GM18858 (cell line): ENCODE results near the gene TCFL5.

Experiments
- ATAC-seq: cut with Tn5 transposase; IDR thresholded peaks from one replicate; pipeline ENCODE4 v1.9.1; 2021; ENCODE audit not compliant: unreplicated experiment

The TCFL5 gene

DNA sequence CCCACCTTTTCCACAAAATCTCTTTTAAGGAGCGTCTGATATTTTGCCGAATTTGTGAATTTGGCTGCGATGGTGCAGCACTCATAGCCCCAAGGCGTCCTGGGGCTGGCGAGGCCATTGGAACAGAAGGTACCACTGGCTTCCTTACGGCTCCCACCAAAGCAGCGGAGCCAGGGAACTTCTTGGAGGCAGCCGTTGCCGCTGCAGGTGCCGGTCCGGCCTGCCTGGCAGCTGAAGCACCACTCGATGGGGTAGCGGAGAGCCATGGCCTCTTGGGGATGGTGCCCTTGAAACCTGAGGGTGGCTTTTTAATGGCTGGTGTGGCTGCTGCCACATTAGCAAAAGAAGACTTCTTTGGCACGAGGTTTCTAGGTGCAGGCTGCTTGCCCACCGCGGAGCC is 34.9 kb upstream of the TCFL5 start:
- ATAC-seq, result no peak

DNA sequence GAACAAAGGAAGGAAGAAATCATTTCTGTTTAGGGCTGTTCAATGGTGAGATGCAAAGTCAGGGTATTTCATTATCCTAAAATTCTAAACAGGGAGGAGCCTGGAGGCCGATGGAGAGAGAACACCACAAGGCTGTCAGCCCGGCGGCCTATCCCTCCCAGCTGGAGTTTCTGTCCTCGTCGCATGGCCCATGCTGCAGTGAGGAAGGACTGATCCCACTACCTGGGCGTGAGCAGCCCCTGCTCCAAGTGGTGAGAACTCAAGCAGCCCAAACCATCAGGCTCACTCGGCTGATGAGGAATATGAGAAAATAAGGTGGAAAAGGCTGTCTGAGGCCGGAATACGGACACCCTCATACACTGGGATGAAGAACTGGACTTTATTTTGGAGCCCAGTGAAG is 33.9 kb upstream of the TCFL5 start:
- no peak for ATAC-seq

- no peak for ATAC-seq
These were observed 32.6 kb upstream of the TCFL5 start for GRCh38 chr20:62894261-62894660.

- no peak for ATAC-seq
These were observed 32.1 kb upstream of the TCFL5 start for GRCh38 chr20:62893700-62894099.

- ATAC-seq, result no peak
These were observed 31.0 kb upstream of the TCFL5 start for GRCh38 chr20:62892348-62893304.

GRCh38 chr20:62891111-62891510 is 29.5 kb upstream of the TCFL5 start:
- ATAC-seq, result no peak

GRCh38 chr20:62890444-62890843 is 28.8 kb upstream of the TCFL5 start:
- no peak for ATAC-seq

GRCh38 chr20:62889871-62890270 is 28.2 kb upstream of the TCFL5 start:
- ATAC-seq, result no peak

DNA sequence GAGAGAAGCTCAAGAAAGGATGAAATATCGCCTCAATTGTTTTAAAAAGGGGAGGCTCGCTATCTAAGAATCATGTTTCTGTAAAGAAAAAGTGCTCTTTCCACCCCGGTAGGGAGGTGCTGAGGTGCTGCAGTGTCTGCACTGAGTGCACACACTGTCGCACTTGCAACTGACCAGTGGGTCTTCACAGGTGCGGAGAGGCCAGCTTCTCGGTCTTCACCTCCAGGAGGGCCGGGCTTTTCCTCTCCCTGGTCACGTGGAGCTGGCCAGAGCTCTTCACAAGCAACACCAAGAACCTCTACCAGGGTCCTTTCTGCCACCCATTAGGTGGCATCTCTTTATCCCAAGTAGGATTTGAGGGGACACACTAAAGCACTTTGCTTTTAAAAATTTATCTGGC is 27.8 kb upstream of the TCFL5 start:
- no peak for ATAC-seq

- no peak for ATAC-seq
These were observed 27.3 kb upstream of the TCFL5 start for GRCh38 chr20:62888910-62889309.

- ATAC-seq, result no peak
These were observed 26.8 kb upstream of the TCFL5 start for GRCh38 chr20:62888406-62888805.

DNA sequence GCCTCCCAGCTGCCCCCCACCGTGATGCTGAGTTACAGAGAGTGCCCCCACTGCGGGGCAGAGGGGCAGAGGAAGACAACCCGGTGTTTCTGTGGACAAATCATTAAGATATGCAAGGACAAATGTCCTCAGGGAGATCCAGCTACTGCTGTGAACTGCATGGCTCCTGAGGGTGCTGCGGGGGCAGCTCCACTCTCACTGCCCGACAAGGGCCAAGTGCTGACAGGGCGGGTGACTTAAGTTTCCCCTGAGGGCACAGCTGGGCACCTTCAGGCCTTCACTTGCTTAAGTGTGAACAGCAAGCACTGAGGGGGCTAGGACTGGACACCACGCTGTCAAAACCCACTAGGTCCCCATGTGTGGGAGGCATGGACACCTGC is 26.2 kb upstream of the TCFL5 start:
- no peak for ATAC-seq

DNA sequence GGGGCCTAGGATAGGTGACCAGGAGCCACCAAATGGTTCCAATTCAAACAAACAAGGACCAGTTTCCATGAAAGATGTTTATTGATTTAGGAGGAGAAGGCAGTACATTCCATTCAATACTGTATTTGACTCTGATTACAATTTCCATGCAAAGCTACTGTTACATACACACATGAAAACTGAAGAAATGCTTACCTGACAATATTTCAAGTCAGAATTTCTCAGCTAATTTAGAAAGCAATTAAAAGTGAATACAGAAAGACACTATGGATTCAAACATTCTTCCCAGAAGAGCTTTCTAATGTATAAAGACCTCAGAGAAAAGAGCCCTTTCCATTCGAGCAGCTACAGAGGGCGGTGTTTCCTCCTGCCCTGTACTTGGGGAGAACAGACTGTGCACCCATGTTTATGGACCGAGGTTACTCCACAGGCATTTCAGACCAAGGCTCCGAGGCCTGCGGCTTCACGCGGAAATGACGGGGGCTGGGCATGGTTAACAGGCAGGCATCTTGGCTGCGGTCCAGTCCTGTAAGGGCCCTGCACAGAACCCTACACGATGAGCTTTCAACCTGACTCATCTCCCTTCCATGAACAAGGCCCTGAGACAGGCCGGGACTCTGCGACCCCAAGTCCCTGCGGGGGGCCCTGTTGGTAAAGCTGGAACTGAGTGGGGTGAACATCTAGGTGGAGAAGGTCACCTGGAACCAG is 25.7 kb upstream of the TCFL5 start:
- ATAC-seq, result no peak

DNA sequence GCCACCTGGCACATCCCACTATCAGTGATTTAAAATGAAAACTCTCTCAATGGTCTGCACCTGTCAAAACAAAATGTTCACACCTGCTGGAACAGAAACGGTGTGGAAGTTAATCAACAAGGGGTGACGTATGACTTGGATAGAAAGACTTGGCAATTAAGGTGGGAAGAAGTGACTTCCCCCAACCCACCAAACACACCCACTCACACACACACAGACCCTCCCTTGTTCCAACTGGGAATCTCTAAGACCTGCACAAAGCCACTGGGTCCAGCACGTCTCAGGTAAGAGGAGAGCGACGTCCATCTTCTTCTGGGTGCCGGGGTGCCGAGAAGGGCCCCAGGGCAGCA is 25.1 kb upstream of the TCFL5 start:
- no peak for ATAC-seq

DNA sequence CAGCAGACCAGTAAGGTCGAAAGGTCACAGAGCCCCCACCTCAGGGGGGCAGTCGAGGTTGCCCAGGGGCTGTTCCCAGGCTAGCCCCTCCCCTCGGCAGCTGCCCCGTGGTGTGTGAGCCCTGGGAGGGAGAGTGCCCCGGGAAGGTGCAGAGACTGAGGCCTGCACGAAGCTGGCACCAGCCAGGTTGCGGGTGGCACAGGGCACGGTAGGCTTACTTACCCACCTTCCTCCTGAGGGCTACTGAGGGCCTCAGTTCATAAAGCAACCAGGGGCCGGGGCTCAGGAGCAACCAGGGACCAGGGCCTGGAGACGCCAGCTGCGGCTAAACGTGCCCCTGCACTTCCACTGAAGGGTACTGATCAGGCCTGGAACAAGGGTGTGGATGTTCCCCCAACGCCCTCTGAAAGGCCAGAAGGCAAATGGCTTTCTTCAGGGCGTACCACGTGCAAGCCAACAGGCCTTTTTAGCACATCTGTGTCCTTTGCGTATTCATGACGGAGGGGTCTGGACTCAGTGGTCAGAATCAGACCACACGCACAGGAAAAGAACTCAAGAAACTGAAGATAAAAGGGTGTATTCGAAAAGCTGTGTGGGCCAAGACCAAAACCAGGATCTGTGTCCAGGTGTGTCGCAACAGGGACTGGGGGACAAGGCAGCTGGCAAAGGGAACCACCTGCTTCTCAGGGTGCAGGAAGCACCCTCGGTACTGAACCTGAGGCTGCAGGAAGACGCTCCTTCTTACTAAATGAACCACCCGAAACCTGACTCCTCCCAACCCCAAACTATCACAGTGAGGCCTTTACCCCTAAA is 24.5 kb upstream of the TCFL5 start:
- ATAC-seq, result no peak

- ATAC-seq, result no peak
These were observed 23.6 kb upstream of the TCFL5 start for GRCh38 chr20:62885046-62885895.

DNA sequence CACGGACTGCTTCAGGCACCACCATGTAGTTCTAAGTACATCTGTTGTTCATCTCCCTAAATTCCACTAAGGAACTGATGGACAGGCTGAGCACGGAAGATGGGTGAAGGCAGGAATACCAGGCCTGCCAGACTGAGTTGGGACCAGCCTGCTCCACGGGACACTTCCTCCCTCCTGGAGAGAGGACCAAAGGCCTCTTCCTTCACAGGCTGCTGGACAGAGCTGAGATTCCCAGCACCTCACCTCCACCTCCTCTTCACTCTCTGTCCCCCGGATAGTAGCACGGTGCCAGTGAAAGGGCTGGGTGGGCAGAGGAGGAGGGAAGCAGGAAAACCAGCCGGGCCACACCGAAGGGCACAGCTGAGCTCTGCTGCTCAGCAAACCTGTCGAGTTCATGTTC is 22.9 kb upstream of the TCFL5 start:
- ATAC-seq, result no peak

DNA sequence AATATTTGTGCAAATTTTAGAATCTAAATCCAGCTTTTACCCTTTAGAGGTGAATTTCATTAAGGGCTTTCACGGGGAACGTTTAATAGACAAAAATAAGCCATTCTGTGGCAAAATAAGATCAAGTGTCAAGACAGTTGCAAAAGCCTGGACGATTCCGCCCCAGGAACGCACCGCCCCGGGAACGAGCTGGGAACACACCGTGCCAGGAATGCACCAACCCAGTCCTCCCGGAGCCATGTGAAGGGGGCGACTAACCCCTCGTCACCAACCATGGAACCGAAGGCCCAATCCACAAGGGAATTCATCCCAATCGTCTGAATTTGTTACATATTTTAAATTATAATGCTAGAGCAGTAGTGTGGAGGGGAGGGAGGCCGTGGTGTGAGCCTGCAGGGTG is 20.8 kb upstream of the TCFL5 start:
- no peak for ATAC-seq

DNA sequence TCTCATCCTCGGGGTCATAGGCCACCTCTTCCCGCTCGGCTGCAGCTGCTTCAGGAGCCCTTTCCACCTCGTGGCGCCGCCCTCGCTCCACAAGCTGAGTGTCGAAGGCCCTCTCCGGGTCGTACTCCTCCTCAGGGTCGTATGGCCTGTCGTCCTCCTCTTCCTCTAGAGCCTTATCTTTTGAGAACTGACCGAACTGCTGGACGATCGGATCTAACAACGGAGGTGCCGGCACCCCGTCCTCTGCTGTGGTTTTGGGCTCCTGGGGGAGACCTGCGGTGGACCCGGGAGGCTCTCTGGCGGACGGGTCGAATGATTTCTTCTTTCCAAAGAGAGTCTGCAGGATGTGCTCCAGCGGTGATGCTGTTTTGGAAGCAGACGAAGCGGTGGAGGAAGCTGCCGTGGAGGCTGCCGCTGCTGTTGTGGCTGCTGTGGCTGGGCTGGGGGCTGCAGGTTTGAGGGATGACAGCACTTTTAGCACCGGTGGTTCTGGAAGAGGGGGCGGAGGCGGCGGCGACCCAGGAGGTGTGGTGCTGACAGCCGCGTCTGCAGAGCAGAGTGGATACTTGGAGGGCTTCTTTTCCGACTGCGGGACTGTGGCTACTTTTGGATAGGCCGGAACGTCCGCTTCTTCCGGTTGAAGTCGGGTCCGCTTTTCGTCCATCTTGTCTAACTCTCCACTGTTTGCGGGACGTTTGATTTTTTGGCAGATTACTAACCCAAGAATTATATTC is 20.2 kb upstream of the TCFL5 start:
- no peak for ATAC-seq
